ELF-1 (cell line): ENCODE measurements around the gene KRT73.

Experiments used
- DNase-seq: peaks from one replicate; pipeline ENCODE4 v3.0.0-alpha.2; 2016; ENCODE audit warnings: low read depth, low spot score

Gene KRT73

DNA sequence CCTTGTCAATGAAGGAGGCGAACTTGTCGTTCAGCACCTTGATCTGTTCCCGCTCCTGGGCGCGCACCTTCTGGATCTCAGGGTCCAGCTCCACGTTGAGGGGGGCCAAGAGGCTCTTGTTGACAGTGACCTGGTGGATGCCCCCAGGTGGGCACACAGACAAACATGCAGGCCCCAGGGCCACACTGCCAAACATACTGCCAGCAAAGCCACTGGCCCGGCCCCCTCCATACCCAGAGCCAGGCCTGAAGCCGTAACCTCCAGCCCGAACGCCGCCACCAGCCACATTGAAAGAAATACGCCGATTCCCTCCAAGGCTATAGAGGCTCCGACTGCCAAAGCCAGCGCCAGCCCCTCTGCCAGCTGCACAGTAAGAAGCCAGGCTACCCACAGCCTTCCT is 45.1 kb downstream of the KRT73 start:
- DNase-seq = no peak

DNA sequence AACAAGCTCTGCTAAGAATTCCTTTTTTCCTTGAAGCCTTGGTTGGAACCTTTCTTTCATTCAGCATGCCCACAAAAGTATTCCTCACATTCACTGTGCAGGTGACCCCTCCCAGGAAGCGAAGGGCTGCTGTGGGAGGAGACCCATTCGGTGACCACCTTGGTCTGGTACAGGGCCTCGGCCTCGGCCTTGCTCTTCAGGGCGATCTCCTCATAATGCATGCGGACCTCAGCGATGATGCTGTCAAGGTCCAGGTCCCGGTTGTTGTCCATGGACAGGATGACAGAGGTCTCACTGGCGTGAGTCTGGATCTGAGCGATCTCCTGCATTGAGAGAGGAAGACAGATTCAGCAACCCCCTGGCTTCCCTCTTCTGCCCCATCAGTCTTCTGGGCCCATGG is 47.8 kb downstream of the KRT73 start:
- no peak for DNase-seq

DNA sequence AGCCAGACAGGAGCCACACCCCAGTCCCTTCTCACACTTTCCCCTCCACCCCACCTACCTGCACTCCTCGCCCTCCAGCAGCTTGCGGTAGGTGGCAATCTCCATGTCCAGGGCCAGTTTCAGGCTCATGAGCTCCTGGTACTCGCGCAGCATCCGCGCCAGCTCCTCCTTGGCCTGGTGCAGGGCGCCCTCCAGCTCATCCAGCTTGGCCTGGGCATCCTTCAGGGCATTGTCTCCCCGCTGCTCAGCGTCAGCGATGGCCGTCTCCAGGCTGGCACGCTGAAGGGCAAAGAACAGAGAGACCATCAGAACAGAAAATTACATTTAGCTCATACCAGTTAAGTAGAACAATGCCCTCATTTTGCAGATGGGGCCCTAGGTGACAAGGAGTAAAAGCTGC is 50.2 kb downstream of the KRT73 start:
- DNase-seq = no peak

DNA sequence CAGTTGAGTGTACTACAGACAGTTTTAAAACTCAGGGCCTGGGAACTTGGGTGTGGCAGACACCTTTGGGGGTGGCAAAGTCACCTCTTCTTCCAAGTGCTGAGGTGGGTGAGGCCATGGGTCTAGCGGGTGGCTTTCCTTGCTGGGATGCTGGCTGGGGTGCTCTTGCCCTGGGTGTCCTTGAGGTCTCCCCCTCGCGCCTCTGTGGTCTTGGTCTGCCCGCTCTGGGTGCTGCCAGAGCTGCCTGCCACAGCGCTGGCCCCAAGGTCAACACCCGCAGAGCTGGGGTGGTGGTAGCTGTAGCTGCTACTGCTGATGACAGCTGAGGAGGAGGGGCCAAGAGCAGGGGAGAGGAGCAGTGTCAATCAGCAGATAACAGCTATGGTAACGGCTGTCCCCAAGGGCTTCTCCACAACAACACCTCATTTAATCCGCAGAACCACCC is 51.5 kb downstream of the KRT73 start:
- no peak for DNase-seq

DNA sequence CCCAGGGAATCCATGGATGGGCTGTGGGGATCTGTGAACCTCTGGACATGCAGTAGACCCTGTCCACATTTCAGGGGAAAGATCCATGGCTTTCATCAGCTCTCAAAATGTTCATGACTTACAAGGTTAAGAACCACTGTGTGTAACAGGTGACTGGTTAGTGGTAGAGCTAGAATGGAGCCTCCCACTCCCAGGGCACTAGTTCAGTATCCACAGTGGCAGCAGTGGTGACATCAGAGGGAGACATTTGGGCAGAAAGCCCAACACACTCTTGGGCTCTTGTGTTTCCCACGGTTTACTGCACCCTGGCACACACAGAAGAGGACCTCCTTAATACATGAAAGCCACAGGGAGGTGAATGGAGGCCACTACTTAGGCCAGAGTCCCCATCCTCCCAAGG is 53.8 kb downstream of the KRT73 start:
- DNase-seq = no peak

DNA sequence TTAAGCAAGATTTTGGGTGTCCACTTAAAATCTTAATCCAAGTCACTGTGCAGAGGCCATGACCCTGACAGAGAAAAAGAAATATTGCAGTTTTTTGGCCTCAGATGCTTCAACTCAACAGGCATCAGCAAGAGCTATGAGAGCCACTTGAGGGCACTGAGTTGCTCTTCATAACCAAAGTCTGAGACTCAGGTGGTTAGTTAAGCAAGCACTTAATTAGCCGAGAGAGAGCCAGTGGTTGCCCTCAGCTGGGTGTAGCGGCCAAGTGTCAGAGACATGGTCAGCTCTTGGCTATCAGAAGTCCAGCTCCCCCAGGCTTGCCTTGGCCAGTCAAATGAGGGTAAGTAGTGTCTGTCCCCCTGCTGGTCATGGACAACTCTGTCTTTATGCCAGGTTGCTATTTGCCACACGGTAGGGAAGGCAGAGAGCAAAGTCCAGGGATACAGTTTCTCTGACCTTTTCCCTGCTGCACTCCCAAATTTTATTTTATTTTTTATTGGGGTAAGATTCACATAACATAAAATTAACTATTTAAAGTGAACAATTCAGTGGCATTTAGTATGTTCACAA is 56.4 kb downstream of the KRT73 start:
- DNase-seq = no peak

DNA sequence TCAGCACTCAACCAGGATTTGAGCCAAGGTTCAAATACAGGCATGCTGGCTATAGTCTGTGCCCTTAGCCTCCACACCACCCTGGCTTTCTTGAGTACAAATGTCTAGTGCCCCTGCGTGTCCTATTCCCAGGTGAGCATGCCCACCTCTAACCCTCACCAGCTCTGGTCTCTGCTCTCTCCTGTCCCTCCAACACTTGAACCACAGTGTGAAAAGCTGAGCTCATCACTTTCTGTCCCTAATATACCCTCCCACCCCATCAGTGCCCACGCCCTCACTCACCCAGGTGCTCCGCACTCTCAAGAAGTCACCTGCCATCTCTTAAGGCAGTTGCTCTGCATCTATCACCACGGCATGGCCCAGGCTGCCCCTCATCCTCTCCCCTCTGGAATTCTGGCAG is 58.4 kb downstream of the KRT73 start:
- DNase-seq = no peak

DNA sequence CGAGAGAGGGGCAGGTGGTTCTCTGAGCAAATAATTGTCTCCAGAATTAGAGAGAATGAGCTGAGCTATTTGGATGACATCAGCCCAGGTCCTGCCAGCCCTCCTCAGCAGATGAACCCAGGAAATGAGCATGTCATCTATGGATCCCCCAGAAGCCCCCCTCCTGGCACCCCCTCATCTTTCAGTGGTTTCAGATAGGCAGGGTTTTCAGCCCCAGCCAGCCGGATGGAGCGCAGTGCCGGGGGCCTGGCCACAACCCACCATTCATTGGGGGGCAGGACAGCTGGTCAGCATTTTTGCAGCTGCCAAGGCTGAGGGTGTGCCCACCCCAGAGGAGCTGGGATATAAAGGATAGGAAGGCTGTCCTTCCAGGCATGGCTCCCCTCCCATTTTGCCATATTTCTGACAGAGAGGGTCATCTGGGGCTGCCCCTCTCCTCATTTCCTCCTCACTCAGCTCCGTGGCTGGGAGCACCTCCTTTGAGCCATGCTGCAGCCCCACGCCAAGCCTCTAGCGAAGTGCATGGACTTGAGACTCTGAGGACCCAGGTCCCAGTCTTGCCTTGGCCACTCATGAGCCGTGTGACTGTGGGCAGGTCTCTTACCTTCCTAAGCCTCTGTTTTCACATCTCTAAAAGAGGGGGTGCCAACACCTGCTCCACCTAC is 59.4 kb downstream of the KRT73 start:
- DNase-seq = no peak
